GM12878 (cell line): ENCODE results near the gene ALMS1.

Source experiments
- ATF2 ChIP-seq: IDR thresholded peaks from 2 replicates; pipeline ENCODE4 v1.6.1; 2012; ENCODE audit warnings: low read length, inconsistent platforms
- EZH2 ChIP-seq: IDR thresholded peaks from 2 replicates; pipeline ENCODE4 v1.6.1; 2012; ENCODE audit warnings: low read depth, mild to moderate bottlenecking, control low read depth, inconsistent platforms, low read length, borderline replicate concordance; ENCODE audit not compliant: control insufficient read depth
- NFYB ChIP-seq: IDR thresholded peaks from 2 replicates; pipeline ENCODE4 v1.6.1; 2011; ENCODE audit warnings: low read depth, mild to moderate bottlenecking, low read length, improper control_type of control experiment, moderate library complexity; ENCODE audit not compliant: insufficient read depth
- POLR2A ChIP-seq: IDR thresholded peaks from 2 replicates; pipeline ENCODE4 v1.6.1; 2011; ENCODE audit warnings: low read depth, mild to moderate bottlenecking, low read length
- POLR2AphosphoS5 ChIP-seq: IDR thresholded peaks from 2 replicates; pipeline ENCODE4 v1.6.1; 2011; ENCODE audit warnings: mild to moderate bottlenecking, low read length, inconsistent platforms
- POU2F2 ChIP-seq: IDR thresholded peaks from 3 replicates; pipeline ENCODE4 v1.6.1; 2011; ENCODE audit warnings: low read depth, mild to moderate bottlenecking, low read length, borderline replicate concordance
- RFX5 ChIP-seq: IDR thresholded peaks from 2 replicates; pipeline ENCODE4 v1.6.1; 2011; ENCODE audit warnings: low read depth, low read length, improper control_type of control experiment
- SP1 ChIP-seq: IDR thresholded peaks from one replicate; pipeline ENCODE4 v1.6.1; 2011; ENCODE audit warnings: low read depth, low read length
- TF ChIP-seq, protein P1 (sequence below), 3 experiments: IDR thresholded peaks in 2 of 3; conservative IDR thresholded peaks in 1 of 3; 2 replicates each; pipeline ENCODE4 v1.5.1; 2011; ENCODE audit warnings: low read depth in 3 of 3, low read length in 3 of 3, mild to moderate bottlenecking in 3 of 3, control low read depth in 2 of 3, moderate library complexity in 2 of 3, inconsistent platforms in 1 of 3, mixed read lengths in 1 of 3; ENCODE audit not compliant: control insufficient read depth in 2 of 3, insufficient read depth in 1 of 3; ENCODE audit errors: extremely low read depth in 1 of 3
- TF ChIP-seq, protein P2 (sequence below): IDR thresholded peaks from 2 replicates; pipeline ENCODE4 v1.6.1; 2011; ENCODE audit warnings: borderline replicate concordance, low read depth, mild to moderate bottlenecking, moderate library complexity, mixed read lengths, low read length; ENCODE audit not compliant: insufficient read depth; ENCODE audit errors: extremely low read length

DNA sequence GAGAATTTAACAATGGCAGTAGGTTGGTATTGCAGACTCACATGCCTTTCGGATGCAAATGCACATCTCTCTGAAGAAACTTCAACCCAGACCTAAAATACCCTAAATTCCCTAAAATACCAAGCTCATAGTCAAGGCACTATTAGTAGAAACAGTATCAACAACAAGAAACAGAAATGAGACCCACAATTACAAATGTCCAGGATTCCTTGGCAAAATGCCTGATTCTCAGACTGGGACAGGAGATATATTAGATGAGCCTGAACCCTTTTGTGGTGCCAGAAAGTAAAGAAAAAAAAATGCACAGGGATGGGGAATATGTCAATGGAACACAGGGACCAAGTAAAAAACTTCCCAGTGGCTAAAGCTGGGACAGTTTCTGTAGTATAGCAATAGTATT, 179.3 kb downstream of the ALMS1 start:
- TF ChIP-seq RFX5: no peak
- no peak for TF ChIP-seq NFYB
- TF ChIP-seq EZH2: no peak
- no peak for TF ChIP-seq POLR2A
- TF ChIP-seq SP1: no peak
- no peak for TF ChIP-seq POU2F2
- no peak for TF ChIP-seq ATF2
- TF ChIP-seq, protein P1, sequence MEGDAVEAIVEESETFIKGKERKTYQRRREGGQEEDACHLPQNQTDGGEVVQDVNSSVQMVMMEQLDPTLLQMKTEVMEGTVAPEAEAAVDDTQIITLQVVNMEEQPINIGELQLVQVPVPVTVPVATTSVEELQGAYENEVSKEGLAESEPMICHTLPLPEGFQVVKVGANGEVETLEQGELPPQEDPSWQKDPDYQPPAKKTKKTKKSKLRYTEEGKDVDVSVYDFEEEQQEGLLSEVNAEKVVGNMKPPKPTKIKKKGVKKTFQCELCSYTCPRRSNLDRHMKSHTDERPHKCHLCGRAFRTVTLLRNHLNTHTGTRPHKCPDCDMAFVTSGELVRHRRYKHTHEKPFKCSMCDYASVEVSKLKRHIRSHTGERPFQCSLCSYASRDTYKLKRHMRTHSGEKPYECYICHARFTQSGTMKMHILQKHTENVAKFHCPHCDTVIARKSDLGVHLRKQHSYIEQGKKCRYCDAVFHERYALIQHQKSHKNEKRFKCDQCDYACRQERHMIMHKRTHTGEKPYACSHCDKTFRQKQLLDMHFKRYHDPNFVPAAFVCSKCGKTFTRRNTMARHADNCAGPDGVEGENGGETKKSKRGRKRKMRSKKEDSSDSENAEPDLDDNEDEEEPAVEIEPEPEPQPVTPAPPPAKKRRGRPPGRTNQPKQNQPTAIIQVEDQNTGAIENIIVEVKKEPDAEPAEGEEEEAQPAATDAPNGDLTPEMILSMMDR (IDR thresholded peaks at IDR 0.05 in 2 of 3, conservative IDR thresholded peaks at IDR 0.05 in 1 of 3; ENCODE audit: control insufficient read depth in 2 of 3, extremely low read depth in 1 of 3, insufficient read depth in 1 of 3, low read depth in 3 of 3, low read length in 3 of 3): no peak
- TF ChIP-seq, protein P2, sequence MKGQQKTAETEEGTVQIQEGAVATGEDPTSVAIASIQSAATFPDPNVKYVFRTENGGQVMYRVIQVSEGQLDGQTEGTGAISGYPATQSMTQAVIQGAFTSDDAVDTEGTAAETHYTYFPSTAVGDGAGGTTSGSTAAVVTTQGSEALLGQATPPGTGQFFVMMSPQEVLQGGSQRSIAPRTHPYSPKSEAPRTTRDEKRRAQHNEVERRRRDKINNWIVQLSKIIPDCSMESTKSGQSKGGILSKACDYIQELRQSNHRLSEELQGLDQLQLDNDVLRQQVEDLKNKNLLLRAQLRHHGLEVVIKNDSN: no peak
- no peak for TF ChIP-seq POLR2AphosphoS5
